ENCODE results near the gene ADAMTS19. TPM values are rescaled to one million over a fixed set of nuclear protein-coding genes. Genes with fewer than 3 reads are reported as not detected.

The ADAMTS19 gene
- total and polyA plus RNA-seq, 2 of the 8 experiments (the other 6 are each of a cell fraction or from before 2014, with no cell fraction given) = 17.3 to 28.8 TPM

DNA sequence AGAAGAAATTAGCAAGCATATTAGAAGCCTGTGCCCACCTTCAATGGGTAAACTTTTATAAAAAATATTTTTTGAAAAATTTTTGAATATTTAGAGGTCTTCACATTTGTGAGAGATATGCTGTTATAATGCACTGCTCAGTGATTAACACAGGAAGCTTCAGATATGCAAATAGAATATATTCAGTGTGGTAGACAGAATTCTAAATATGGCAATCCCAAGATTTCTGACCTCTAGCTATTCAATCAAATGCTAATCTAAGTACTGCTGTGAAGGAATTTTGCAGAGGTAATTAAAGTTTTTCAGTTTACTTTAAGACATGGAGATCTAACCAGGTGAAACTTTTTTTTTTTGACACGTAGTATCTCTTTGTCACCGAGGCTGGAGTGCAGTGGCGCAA lies 103.5 kb downstream of the ADAMTS19 start:
- no peak overlapping the region for H3K23ac ChIP-seq (ENCODE audit: insufficient read length)
- H2AK5ac ChIP-seq (ENCODE audit: low read depth, low read length) = no peak overlapping the region
- H4K91ac ChIP-seq (replicated peaks; ENCODE audit: insufficient read length, low read length) = no peak overlapping the region
- DNase-seq (ENCODE audit: low read depth in 1 of 2, low spot score in 2 of 2) (no peak), FAIRE-seq (no peak)
- H2BK12ac ChIP-seq (ENCODE audit: low read depth, low read length) = no peak overlapping the region
- no peak overlapping the region for H3K56ac ChIP-seq (replicated peaks; ENCODE audit: insufficient read length, low read depth, low read length)
- no peak overlapping the region for H3K27ac ChIP-seq (ENCODE audit: low read depth, low read length)
- no peak for TF ChIP-seq EZH2 (IDR thresholded peaks at IDR 0.05; ENCODE audit: low read depth, low read length, severe bottlenecking)
- TF ChIP-seq EGR1 (IDR thresholded peaks at IDR 0.05; ENCODE audit: borderline replicate concordance, low read depth, low read length) = no peak
- TF ChIP-seq, protein P1, sequence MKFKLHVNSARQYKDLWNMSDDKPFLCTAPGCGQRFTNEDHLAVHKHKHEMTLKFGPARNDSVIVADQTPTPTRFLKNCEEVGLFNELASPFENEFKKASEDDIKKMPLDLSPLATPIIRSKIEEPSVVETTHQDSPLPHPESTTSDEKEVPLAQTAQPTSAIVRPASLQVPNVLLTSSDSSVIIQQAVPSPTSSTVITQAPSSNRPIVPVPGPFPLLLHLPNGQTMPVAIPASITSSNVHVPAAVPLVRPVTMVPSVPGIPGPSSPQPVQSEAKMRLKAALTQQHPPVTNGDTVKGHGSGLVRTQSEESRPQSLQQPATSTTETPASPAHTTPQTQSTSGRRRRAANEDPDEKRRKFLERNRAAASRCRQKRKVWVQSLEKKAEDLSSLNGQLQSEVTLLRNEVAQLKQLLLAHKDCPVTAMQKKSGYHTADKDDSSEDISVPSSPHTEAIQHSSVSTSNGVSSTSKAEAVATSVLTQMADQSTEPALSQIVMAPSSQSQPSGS (IDR thresholded peaks at IDR 0.05; ENCODE audit: low read length) = no peak
- no peak for TF ChIP-seq KDM5A (IDR thresholded peaks at IDR 0.05; ENCODE audit: low read length)
- TF ChIP-seq TAF1 (IDR thresholded peaks at IDR 0.05; ENCODE audit: low read depth, low read length) = no peak
- no peak for TF ChIP-seq GTF2F1 (IDR thresholded peaks at IDR 0.05; ENCODE audit: borderline replicate concordance, low read depth, low read length)
- TF ChIP-seq, protein P2, sequence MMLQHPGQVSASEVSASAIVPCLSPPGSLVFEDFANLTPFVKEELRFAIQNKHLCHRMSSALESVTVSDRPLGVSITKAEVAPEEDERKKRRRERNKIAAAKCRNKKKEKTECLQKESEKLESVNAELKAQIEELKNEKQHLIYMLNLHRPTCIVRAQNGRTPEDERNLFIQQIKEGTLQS (IDR thresholded peaks at IDR 0.05; ENCODE audit: insufficient read depth, low read depth, low read length) = no peak
- no peak overlapping the region for H2AFZ ChIP-seq (ENCODE audit: low read length)
- H3K9ac ChIP-seq (replicated peaks in 1 of 4; ENCODE audit: extremely low read depth in 1 of 4, low read depth in 3 of 4, low read length in 3 of 4) = no peak overlapping the region
- POLR2A ChIA-PET (ENCODE audit: partially characterized antibody) = no interaction called here
- H2BK20ac ChIP-seq (ENCODE audit: low read length) = no peak overlapping the region
- no peak overlapping the region for H3K14ac ChIP-seq (ENCODE audit: insufficient read length)
- H3K4me1 ChIP-seq (replicated peaks in 1 of 4; ENCODE audit: control insufficient read depth in 3 of 4, insufficient read depth in 4 of 4, low read length in 3 of 4) = no peaks in the 10 kb centered on the region
- no peaks in the 10 kb centered on the region for H3K23me2 ChIP-seq (ENCODE audit: low read depth, low read length)
- H3K79me2 ChIP-seq (ENCODE audit: control insufficient read depth in 1 of 2, insufficient read depth in 2 of 2, low read length in 2 of 2) = no peaks in the 10 kb centered on the region
- no peak overlapping the region for H4K8ac ChIP-seq (ENCODE audit: extremely low read depth, insufficient read depth, low read length)
- no peak overlapping the region for H3K18ac ChIP-seq (ENCODE audit: extremely low read depth, low read length)
- no peaks in the 10 kb centered on the region for H4K20me1 ChIP-seq (replicated peaks in 1 of 2; ENCODE audit: control insufficient read depth in 1 of 2, insufficient read depth in 2 of 2, low read length in 2 of 2)
- H3K79me1 ChIP-seq (ENCODE audit: low read depth, low read length) = no peaks in the 10 kb centered on the region
- 90% methylated on average over 3 of the region's 3 CpGs; no CpG with 5 or more reads in 1 of the 2 experiments for WGBS, 2 experiments (ENCODE audit: extremely low coverage in 1 of 2, insufficient coverage in 1 of 2, insufficient read length in 1 of 2, insufficient replicate concordance in 2 of 2, low coverage in 1 of 2, low lambda C conversion rate in 2 of 2, missing lambda C conversion rate in 1 of 2)
- no peak overlapping the region for H3K4me2 ChIP-seq (ENCODE audit: insufficient read depth in 1 of 2, low read depth in 2 of 2, low read length in 2 of 2)
- no peak overlapping the region for H4K5ac ChIP-seq (ENCODE audit: insufficient read length, low read depth, low read length)
- H3K4ac ChIP-seq (replicated peaks; ENCODE audit: insufficient read length, low read depth, low read length) = no peak overlapping the region
- no peak overlapping the region for H3K4me3 ChIP-seq (ENCODE audit: extremely low read depth in 1 of 4, insufficient read depth in 2 of 4, low read depth in 3 of 4, low read length in 4 of 4)
- no peaks in the 10 kb centered on the region for H3K9me3 ChIP-seq (ENCODE audit: insufficient read depth in 2 of 2, low read depth in 1 of 2, low read length in 1 of 2)
- no peak overlapping the region for H2BK120ac ChIP-seq (replicated peaks; ENCODE audit: low read depth, low read length)
- H3K27me3 ChIP-seq (replicated peaks in 1 of 4; ENCODE audit: control insufficient read depth in 3 of 4, extremely low read depth in 1 of 4, insufficient read depth in 3 of 4, low read length in 3 of 4) = no peaks in the 10 kb centered on the region
- CTCF ChIA-PET (ENCODE audit: partially characterized antibody) = interaction anchor here (0.6 to 1.3 kb wide), 6 partner anchors 12 to 1590 kb away, joined by 3 to 5 read pairs (median 3); no protein-coding TSS in a partner anchor
- peaks cover 0 to 17% (median 3%) of the 10 kb centered on the region in 4 experiments; a peak in 4 of 8 replicates for H3K36me3 ChIP-seq (ENCODE audit: control insufficient read depth in 2 of 4, insufficient read depth in 4 of 4, low read length in 3 of 4)
- H2BK15ac ChIP-seq (ENCODE audit: low read length) = no peak overlapping the region
- H2BK5ac ChIP-seq (ENCODE audit: low read depth, low read length) = no peak overlapping the region
